NCI-H345 treated with DMSO at 0.1 percent for 48 hours (cell line): Measurements from ENCODE around the gene TMPRSS6.

Source experiments
- DNase-seq: peaks from one replicate; lab custom pipeline; 2025; ENCODE audit not compliant: unreplicated experiment; lab: John Stamatoyannopoulos, UW

TMPRSS6 gene

GRCh38 chr22:37109242-37109917, at the start of gene TMPRSS6:
Gene TMPRSS6, minus strand, starts transcription at chr22:37109713. Its CDS starts 6,296 bp downstream, at chr22:37103417.
- peak; percentile 37 for DNase-seq

DNA sequence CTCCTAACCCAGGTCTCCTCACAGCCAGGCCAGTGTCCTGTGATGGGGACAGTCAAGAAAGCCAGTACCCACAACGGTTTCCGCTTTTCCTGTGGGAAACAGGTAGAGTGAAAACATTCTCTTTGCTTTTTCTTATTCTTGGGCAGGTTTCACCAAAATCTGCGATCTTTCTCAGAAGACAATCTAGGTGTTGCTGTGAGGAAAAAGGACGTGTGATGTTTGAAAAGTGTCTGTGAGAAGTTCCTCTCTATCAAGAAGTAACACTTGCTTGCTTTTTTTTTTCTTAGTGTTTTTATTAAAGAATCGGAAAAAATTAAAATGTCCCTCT, 49.4 kb upstream of the TMPRSS6 start:
- no peak for DNase-seq

DNA sequence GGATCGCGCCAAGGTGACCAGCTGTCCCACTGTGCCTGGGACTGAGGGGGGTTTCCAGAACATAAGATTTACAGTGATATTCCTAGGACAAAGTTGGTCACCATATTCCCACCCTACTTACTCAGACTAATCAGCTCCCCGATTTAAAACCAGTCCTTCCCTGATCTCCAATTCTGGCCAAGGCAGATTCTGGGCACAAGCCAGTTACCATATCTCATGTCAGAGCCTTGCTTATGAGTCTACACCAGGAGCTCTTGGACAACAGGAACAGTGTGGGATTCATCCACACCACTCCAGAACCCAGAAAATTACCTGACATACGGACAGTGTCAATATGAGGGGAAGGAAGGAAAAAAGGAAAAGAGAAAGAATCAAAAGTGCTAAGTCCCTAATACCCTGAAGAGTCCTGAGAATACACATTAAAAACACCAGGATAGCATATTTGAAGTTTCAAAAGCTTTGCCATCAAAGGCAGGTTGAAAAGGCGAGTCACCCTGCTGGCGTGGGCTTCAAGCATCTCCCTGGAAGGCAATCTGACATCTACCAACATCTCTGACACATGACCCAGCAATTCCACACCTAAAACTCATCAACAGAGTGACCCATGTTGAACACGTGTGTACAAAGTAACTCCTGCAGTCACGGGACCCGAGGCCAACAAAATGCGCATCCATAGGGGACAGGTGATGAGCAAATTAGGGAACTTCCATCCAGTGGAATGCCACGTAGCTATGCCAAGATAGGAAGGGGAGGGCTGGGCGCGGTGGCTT, 48.2 kb upstream of the TMPRSS6 start:
- DNase-seq, result no peak

- DNase-seq, result no peak
These were observed 47.3 kb upstream of the TMPRSS6 start for GRCh38 chr22:37156686-37157435.

DNA sequence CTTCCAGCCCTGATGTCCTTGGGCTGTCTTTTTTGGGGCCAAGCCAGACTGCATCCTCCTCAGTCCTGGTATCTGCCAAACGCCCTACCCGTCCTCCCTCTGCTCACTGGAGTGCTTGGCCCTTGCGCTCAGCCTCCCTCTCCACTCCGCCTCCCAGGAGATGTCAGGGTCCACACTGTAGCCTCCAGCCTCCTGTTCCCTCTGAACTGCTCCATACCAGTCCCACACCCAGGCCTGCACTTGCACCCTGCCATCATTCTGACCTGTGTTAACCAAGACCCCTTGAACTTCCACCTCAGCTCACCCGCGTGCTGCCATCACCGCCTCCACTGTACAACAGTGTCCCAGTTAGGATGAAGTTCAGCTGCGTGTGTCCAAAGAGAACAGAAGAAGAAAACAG, 46.5 kb upstream of the TMPRSS6 start:
- no peak for DNase-seq

- no peak for DNase-seq
These were observed 45.6 kb upstream of the TMPRSS6 start for GRCh38 chr22:37154925-37155712.

- no peak for DNase-seq
These were observed 44.4 kb upstream of the TMPRSS6 start for GRCh38 chr22:37153901-37154300.

GRCh38 chr22:37151401-37151800, 41.9 kb upstream of the TMPRSS6 start:
- DNase-seq, result no peak

DNA sequence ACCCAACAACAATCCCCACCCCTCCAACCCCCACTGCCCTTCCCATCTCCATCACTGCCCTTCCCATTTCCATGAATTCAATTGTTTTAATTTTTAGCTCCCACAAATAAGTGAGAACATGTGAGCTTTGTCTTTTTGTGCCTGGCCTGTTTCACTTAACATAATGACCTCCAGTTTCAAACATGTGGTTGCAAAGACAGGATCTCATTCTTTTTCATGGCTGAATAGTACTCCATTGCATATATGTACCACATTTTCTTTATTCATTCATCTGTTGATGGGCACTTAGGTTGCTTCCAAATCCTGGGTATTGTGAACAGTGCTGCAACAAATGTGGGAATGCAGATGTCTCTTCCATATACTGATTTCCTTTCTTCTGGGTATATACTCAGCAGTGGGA, 41.2 kb upstream of the TMPRSS6 start:
- DNase-seq, result no peak

- no peak for DNase-seq
These were observed 39.5 kb upstream of the TMPRSS6 start for GRCh38 chr22:37148742-37149665.

DNA sequence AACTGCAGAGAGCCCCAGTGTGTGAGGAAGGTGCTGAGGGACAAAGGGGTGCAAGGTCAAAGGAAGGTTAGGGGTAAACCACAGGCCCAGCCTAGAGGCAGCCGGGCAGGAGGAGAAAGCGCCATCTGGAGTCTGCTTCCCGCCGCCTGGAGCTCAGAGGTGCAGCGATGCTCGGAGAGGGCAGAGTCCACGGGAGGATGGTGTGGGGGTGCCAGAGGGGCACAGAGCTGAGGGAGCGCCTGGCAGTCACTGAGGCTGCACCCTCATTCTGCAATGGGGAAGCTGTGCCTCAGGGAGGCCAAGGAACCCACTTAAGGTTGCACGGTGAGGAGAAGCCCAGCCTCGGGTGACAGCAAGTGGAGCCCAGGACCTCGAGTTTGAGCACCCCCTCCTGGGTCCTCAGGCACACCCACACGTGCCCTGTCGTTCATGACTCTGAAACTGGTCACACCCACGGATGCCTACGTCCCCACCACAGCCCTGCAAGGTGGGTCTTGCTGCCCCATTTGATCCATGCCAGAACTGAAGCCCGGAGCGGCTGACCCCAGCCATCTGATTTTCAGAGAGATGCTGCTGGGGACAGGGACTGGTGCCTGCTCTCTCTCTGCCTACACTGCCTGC, 38.6 kb upstream of the TMPRSS6 start:
- DNase-seq, result no peak

DNA sequence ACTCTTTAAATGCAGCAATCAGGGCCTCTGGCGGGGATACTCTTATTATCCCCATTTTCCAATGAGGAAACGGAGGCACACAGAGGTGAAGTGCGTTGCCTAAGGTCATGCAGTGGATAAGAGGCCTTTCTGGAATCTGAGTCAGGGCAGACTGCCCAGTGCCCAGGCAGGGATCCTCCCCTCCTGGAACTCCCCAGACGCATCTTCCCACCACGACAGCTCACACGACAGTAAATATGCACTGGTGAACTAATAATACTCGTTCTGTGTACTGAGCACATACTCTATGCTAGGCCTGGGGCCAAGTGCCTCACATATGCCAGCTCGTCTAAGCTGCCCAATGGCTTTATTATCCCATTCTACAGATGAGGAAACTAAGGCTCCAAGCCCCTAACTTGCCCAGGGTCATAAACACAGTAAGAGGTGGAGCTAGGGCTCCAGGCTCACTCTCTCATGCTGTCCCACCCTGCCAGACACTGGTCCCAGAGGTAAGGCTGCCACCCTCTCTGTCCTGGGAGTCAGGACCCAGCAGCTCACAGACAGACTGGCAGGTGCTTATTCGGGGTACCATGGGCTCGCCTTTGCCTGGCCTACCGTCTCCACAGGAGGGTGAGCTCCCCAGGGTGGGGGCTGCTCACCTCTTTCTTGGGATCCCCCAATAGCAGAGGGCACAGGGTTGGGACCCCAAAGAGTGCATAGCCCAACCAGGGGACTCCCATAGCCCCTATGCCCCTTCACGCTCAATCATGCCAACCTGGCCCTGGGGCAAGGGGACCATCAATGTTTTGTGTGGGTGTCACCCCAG, 37.9 kb upstream of the TMPRSS6 start:
- no peak for DNase-seq

- DNase-seq, result no peak
These were observed 37.1 kb upstream of the TMPRSS6 start for GRCh38 chr22:37146507-37147180.

DNA sequence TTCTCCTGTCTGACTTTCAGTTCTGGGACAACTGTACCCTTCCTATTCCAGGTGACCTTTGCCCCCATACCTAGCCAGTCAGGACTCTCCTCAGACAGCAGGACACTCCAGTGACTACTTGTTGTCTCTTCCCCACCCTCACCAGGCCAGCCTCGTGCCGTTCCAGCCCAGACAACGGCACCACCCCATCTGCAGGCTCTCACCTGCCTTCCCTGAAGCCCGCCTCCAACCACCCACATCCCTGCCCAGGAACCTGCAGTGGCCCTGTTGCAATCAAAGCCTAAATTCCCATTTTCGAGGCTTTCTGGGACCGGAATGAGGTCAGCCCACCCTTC, 36.5 kb upstream of the TMPRSS6 start:
- no peak for DNase-seq

GRCh38 chr22:37145180-37146050, 35.9 kb upstream of the TMPRSS6 start:
- no peak for DNase-seq

DNA sequence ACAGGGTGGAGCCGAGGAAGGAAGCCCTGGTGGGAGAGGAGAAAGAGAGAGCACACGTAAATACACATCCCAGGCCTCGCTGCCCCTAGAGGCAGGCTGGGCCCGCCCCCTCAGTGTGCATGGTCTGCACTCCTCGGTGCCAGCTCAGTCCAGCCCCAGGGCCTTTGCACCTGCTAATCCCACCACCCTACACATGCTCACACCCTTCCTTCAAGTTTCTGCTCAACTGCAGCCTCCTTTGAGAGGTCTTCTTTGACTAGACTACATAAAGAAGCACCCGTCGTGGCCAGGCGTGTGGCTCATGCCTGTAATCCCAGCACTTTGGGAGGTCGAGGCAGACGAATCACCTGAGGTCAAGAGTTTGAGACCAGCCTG, 34.7 kb upstream of the TMPRSS6 start:
- no peak for DNase-seq

DNA sequence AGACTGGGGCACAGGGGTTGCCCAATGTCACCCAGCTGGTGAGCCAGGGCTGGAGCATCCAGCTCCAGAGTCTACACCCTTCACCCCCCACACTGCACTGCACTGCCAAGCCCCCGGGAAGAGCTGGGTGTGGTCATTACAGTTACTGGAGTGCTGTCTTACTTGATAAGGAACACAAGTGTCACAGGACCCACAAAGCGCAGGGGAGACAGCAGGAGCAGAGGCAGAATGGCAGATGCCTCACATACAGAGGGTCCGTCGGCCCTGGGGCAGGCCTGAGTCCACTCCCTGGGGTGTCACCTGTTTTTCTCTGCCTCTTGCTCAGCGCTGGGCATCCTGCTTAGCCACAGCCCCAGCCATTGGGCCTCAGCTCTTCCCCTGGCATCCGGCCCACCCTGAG, 32.5 kb upstream of the TMPRSS6 start:
- DNase-seq, result no peak

DNA sequence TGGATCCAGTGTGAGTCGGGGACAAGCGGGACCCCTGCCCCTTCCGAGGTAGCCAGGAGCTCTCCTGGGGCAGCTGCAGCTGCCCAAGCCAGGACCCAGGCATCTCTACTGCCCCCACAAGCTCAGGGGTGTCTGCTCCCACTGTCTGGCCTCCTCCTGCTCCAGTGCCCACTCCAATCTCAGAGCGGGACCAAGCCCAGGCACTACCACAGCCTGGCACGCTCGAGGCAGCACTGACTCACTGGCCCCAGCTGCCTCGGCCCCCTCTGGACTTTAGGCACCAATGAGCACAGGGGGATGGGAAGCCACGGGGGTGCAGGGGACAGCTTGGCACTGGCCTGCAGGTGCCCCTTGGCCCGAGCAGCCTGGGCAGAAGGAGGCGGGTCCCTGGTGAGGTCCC, 32.0 kb upstream of the TMPRSS6 start:
- no peak for DNase-seq
